Colonic mucosa (tissue), 4 donors: ENCODE data around the gene DNMT3B. TPM values are rescaled to one million over a fixed set of nuclear protein-coding genes. Genes with fewer than 3 reads are reported as not detected.

Source experiments
- DNase-seq: peaks from one replicate; pipeline ENCODE4 v3.0.0-alpha.2; 2020
- H3K27ac ChIP-seq: fragments of 200-600 bp; one replicate; pipeline ENCODE4 v1.8.0; 2021
- H3K27me3 ChIP-seq: fragments of 200-600 bp; one replicate; pipeline ENCODE4 v1.8.0; 2021
- H3K36me3 ChIP-seq: fragments of 200-600 bp; one replicate; pipeline ENCODE4 v1.8.0; 2021
- H3K4me1 ChIP-seq: fragments of 200-600 bp; one replicate; pipeline ENCODE4 v1.8.0; 2021; ENCODE audit warnings: mild to moderate bottlenecking
- H3K4me3 ChIP-seq: fragments of 200-600 bp; one replicate; pipeline ENCODE4 v1.8.0; 2021
- H3K9ac ChIP-seq, 2 donors: one replicate each; pipeline ENCODE4 v1.7.0; 2013; ENCODE audit warnings: control low read depth in 2 of 2, low read depth in 2 of 2, low read length in 2 of 2
- H3K9me3 ChIP-seq: fragments of 200-600 bp; one replicate; pipeline ENCODE4 v1.8.0; 2021
- CTCF ChIP-seq: fragments of 200-600 bp; IDR thresholded peaks from one replicate; pipeline ENCODE4 v1.8.0; 2022; ENCODE audit warnings: antibody characterized with exemption, mild to moderate bottlenecking
- intact Hi-C: fragments of 100-400 bp; cut with DNase I; formaldehyde crosslinking; loops from one replicate; pipeline ENCODE4 v1.14.1; 2022
- total RNA-seq, 2 donors: library from RNA; stranded (reverse); fragmentation: NEBNext Ultra II Directional in 1 of 2; extraction: Animal tissue kit (Norgen Biotek cat#: 25700) in 1 of 2; gene quantifications; one replicate each; pipeline ENCODE4 v1.2.1, GENCODE V29; 2021
- donor health status: healthy.
- donor health status: DM: no; HTN: no; CAD: no.
- donor health status: DM: no; HTN: no; CAD: no.

Gene DNMT3B
- total RNA-seq, 2 donors from 2014 or later: 0.80 to 3.3 TPM

- no peak for DNase-seq
- H3K4me1 ChIP-seq: no peaks in the 10 kb centered on the region
- no peak overlapping the region for H3K9ac ChIP-seq
- intact Hi-C loops: loop anchor here (10.0 kb wide), 2 partner anchors 96 to 206 kb away; partner anchors contain the start of genes BPIFB2 and SUN5
- H3K9me3 ChIP-seq: no peaks in the 10 kb centered on the region
- H3K27ac ChIP-seq: no peak overlapping the region
- TF ChIP-seq CTCF: no peak
- H3K36me3 ChIP-seq: no peaks in the 10 kb centered on the region
- no peak overlapping the region for H3K4me3 ChIP-seq
- H3K27me3 ChIP-seq: no peaks in the 10 kb centered on the region
Measured at GRCh38 chr20:32798046-32798981, 36.1 kb downstream of the DNMT3B start.

- H3K36me3 ChIP-seq: no peaks in the 10 kb centered on the region
- no peaks in the 10 kb centered on the region for H3K9me3 ChIP-seq
- no peak for DNase-seq
- H3K27ac ChIP-seq: no peak overlapping the region
- H3K4me1 ChIP-seq: no peaks in the 10 kb centered on the region
- no peak overlapping the region for H3K9ac ChIP-seq
- H3K4me3 ChIP-seq: no peak overlapping the region
- H3K27me3 ChIP-seq: no peaks in the 10 kb centered on the region
- TF ChIP-seq CTCF: no peak
- intact Hi-C loops: no loop called here
Measured at GRCh38 chr20:32803092-32803491, 40.9 kb downstream of the DNMT3B start.

GRCh38 chr20:32804022-32804715, 42.0 kb downstream of the DNMT3B start:
- Histone ChIP-seq H3K27ac (no peak overlapping the region), H3K27me3 (no peaks in the 10 kb centered on the region), H3K4me3 (no peak overlapping the region), H3K9me3 (no peaks in the 10 kb centered on the region), H3K4me1 (no peaks in the 10 kb centered on the region), H3K9ac (no peak overlapping the region), H3K36me3 (no peaks in the 10 kb centered on the region)
- intact Hi-C loops: no loop called here
- TF ChIP-seq CTCF: no peak
- DNase-seq: no peak

GRCh38 chr20:32804817-32805216, 42.6 kb downstream of the DNMT3B start:
- H3K9me3 ChIP-seq: no peaks in the 10 kb centered on the region
- no peaks in the 10 kb centered on the region for H3K36me3 ChIP-seq
- intact Hi-C loops: no loop called here
- H3K4me1 ChIP-seq: no peaks in the 10 kb centered on the region
- no peaks in the 10 kb centered on the region for H3K27me3 ChIP-seq
- H3K27ac ChIP-seq: no peak overlapping the region
- no peak for TF ChIP-seq CTCF
- no peak for DNase-seq
- no peak overlapping the region for H3K9ac ChIP-seq
- H3K4me3 ChIP-seq: no peak overlapping the region

GRCh38 chr20:32805721-32806120, 43.5 kb downstream of the DNMT3B start:
- Histone ChIP-seq H3K9ac (no peak overlapping the region), H3K27ac (no peak overlapping the region), H3K27me3 (no peaks in the 10 kb centered on the region), H3K9me3 (no peaks in the 10 kb centered on the region), H3K4me3 (no peak overlapping the region), H3K4me1 (no peaks in the 10 kb centered on the region), H3K36me3 (no peaks in the 10 kb centered on the region)
- intact Hi-C loops: no loop called here
- TF ChIP-seq CTCF: no peak
- DNase-seq: no peak
